Peyer's patch (tissue), 4 donors: Measurements from ENCODE around the gene STS.

ENCODE experiments used
- CTCF ChIP-seq, 6 experiments: fragments of 450-650 bp in 4 of 6; fragments of 200-600 bp in 2 of 6; sonication (generic) in 1 of 6; IDR thresholded peaks; one replicate each; pipeline ENCODE4 v1.5.1; 2017 to 2019; ENCODE audit warnings: antibody characterized with exemption in 6 of 6, mild to moderate bottlenecking in 3 of 6, moderate library complexity in 1 of 6
- POLR2A ChIP-seq, 2 donors: fragments of 450-650 bp; IDR thresholded peaks; one replicate each; pipeline ENCODE4 v1.5.1; 2017; ENCODE audit warnings: antibody characterized with exemption in 2 of 2, mild to moderate bottlenecking in 2 of 2, moderate library complexity in 2 of 2

- TF ChIP-seq CTCF (IDR thresholded peaks at IDR 0.05) (no peak), POLR2A (IDR thresholded peaks at IDR 0.05) (no peak)
Measured at GRCh38 chrX:7117587-7117986, 29.9 kb upstream of the STS start.
